Lower lobe of right lung (tissue), 2 donors: ENCODE measurements around the gene ATP6V0D1. TPM values are rescaled to one million over a fixed set of nuclear protein-coding genes. Genes with fewer than 3 reads are reported as not detected.
A peak's percentile ranks its signal among the peaks of the same experiment; 100 is the strongest.

ENCODE experiments used
- ATAC-seq, 2 donors: fragments of 200-7000 bp; cut with Tn5 transposase; one replicate each; pipeline ENCODE4 v1.9.1; 2020 to 2022; ENCODE audit warnings: mild to moderate bottlenecking in 2 of 2, moderate library complexity in 2 of 2
- DNase-seq: peaks from one replicate; pipeline ENCODE4 v3.0.0-alpha.2; 2020
- H3K27ac ChIP-seq: fragments of 200-600 bp; one replicate; pipeline ENCODE4 v1.8.0; 2022
- H3K27me3 ChIP-seq: fragments of 200-600 bp; one replicate; pipeline ENCODE4 v1.8.0; 2022; ENCODE audit warnings: low read depth
- H3K36me3 ChIP-seq: fragments of 200-600 bp; one replicate; pipeline ENCODE4 v1.8.0; 2022; ENCODE audit warnings: mild to moderate bottlenecking
- H3K4me1 ChIP-seq: fragments of 200-600 bp; one replicate; pipeline ENCODE4 v1.8.0; 2022
- H3K4me3 ChIP-seq: fragments of 200-600 bp; one replicate; pipeline ENCODE4 v1.8.0; 2022; ENCODE audit warnings: mild to moderate bottlenecking
- H3K9me3 ChIP-seq: fragments of 200-600 bp; one replicate; pipeline ENCODE4 v1.8.0; 2022
- intact Hi-C: fragments of 100-400 bp; cut with DNase I; formaldehyde crosslinking; loops from one replicate; pipeline ENCODE4 v1.11.0; 2022
- total RNA-seq: library from RNA; stranded (reverse); fragmentation: NEBNext Ultra II Directional; extraction: Animal tissue kit (Norgen Biotek cat#: 25700); gene quantifications from one replicate; pipeline ENCODE4 v1.2.1, GENCODE V29; 2021
- TF ChIP-seq, protein P1 (sequence below): fragments of 200-600 bp; IDR thresholded peaks from one replicate; pipeline ENCODE4 v1.8.0; 2022; ENCODE audit warnings: antibody characterized with exemption, mild to moderate bottlenecking
- donor health status: DM: no; HTN: yes; CAD: no; lungs with severe emphysema.

Gene ATP6V0D1
- total RNA-seq, 1 donor from 2014 or later, result 175 TPM

- peak overlapping the region; percentile 33 for H3K4me3 ChIP-seq
- no peak overlapping the region for H3K27ac ChIP-seq
- no peaks in the 10 kb centered on the region for H3K9me3 ChIP-seq
- no peaks in the 10 kb centered on the region for H3K36me3 ChIP-seq
- peak; percentile 67 to 71 for ATAC-seq
- peaks cover 51% of the 10 kb centered on the region for H3K4me1 ChIP-seq
- intact Hi-C loops, result no loop called here
- H3K27me3 ChIP-seq, result no peaks in the 10 kb centered on the region
- TF ChIP-seq, protein P1, sequence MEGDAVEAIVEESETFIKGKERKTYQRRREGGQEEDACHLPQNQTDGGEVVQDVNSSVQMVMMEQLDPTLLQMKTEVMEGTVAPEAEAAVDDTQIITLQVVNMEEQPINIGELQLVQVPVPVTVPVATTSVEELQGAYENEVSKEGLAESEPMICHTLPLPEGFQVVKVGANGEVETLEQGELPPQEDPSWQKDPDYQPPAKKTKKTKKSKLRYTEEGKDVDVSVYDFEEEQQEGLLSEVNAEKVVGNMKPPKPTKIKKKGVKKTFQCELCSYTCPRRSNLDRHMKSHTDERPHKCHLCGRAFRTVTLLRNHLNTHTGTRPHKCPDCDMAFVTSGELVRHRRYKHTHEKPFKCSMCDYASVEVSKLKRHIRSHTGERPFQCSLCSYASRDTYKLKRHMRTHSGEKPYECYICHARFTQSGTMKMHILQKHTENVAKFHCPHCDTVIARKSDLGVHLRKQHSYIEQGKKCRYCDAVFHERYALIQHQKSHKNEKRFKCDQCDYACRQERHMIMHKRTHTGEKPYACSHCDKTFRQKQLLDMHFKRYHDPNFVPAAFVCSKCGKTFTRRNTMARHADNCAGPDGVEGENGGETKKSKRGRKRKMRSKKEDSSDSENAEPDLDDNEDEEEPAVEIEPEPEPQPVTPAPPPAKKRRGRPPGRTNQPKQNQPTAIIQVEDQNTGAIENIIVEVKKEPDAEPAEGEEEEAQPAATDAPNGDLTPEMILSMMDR, result peak; percentile 87
- peak; percentile 73 for DNase-seq
Measured at GRCh38 chr16:67399218-67399733, 81.7 kb downstream of the ATP6V0D1 start.

DNA sequence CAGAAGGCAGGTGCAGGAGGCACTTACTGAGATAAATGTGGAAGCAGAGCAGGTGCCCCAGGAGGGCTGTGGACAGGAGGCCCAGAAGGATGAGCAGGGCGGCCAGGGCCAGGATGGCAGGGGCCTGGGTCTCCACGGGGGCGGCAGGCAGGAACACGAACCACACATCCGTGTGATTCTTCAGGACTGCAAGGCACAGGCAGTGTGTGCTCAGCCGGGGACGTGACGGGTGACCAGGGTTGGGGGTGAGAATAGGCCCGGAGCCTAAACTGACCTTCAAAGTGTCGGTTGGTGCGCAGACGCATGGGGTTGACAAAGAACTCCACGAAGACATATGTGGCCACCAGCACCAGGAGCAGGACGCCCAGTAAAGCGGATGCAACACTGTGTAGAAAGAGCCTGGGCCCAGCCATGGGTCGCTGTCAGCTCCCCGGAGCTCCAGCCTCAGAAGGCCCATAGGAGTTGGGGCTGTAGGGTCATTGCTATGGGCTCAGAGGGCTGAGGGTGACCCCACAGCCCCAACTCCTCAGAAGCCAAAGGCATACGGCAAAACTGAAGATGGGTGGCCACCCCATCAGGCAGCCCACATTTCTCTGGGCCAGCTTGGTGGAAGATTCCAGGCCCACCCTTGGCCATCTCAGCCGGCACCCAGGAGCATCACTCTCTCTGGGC is 82.3 kb downstream of the ATP6V0D1 start:
- Histone ChIP-seq H3K9me3 (no peaks in the 10 kb centered on the region), H3K4me1 (peaks cover 51% of the 10 kb centered on the region), H3K27ac (no peak overlapping the region), H3K4me3 (peak overlapping the region; percentile 33), H3K36me3 (no peaks in the 10 kb centered on the region), H3K27me3 (no peaks in the 10 kb centered on the region)
- intact Hi-C loops, result no loop called here
- ATAC-seq (no peak), DNase-seq (peak; percentile 41)
- TF ChIP-seq, protein P1, result no peak

DNA sequence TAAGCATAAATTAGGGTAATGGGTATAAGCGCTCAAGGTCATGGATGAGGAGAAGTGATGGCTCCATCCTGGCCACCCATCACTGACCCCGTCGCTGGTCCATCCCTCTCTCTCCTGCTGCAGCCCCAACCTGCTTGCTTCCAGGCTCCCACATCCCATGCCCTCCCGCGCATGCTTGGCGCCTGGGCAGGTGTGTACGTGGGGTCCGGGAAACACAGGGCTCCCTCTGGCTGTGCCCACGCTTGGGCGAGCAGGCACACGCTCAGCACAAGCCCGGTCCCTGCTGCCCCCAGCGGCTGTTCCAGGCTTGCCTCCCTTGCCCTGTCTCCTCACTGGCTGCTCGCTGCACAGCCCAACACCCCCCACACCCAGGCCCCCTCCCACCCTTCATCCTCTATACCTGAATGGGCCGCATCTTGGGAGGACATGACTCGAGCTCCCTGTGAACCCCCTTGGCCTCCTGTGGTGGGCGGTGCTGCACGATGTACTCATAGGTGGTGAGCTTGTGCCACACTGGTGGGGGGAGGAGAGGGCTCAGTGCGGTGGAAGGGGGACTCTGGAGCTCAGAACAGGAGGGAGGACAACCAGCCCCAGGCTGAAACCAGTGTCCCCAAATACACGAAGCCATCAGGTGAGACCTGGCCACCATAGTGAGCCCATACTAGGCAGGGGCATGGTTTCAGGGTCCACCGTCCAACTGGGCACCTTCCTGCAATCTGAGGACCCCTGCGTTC is 83.0 kb downstream of the ATP6V0D1 start:
- peaks cover 2% of the 10 kb centered on the region for H3K27me3 ChIP-seq
- TF ChIP-seq, protein P1, result no peak
- no peak for ATAC-seq
- intact Hi-C loops, result no loop called here
- peaks cover 53% of the 10 kb centered on the region for H3K4me1 ChIP-seq
- peak; percentile 39 for DNase-seq
- H3K36me3 ChIP-seq, result no peaks in the 10 kb centered on the region
- H3K9me3 ChIP-seq, result no peaks in the 10 kb centered on the region
- no peak overlapping the region for H3K4me3 ChIP-seq
- H3K27ac ChIP-seq, result peak overlapping the region; percentile 69

- no peak overlapping the region for H3K4me3 ChIP-seq
- TF ChIP-seq, protein P1, result no peak
- ATAC-seq (no peak), DNase-seq (peak; percentile 45)
- H3K9me3 ChIP-seq, result no peaks in the 10 kb centered on the region
- peak overlapping the region; percentile 69 for H3K27ac ChIP-seq
- peaks cover 7% of the 10 kb centered on the region for H3K27me3 ChIP-seq
- no peaks in the 10 kb centered on the region for H3K36me3 ChIP-seq
- peaks cover 61% of the 10 kb centered on the region for H3K4me1 ChIP-seq
- intact Hi-C loops, result no loop called here
Measured at GRCh38 chr16:67397036-67397801, 83.7 kb downstream of the ATP6V0D1 start.
